HG03103 (cell line): Measurements from ENCODE around the gene PAK4.

Source experiments
- ATAC-seq: cut with Tn5 transposase; IDR thresholded peaks from one replicate; pipeline ENCODE4 v1.9.1; 2021; ENCODE audit warnings: low read depth; ENCODE audit not compliant: unreplicated experiment

Gene PAK4

DNA sequence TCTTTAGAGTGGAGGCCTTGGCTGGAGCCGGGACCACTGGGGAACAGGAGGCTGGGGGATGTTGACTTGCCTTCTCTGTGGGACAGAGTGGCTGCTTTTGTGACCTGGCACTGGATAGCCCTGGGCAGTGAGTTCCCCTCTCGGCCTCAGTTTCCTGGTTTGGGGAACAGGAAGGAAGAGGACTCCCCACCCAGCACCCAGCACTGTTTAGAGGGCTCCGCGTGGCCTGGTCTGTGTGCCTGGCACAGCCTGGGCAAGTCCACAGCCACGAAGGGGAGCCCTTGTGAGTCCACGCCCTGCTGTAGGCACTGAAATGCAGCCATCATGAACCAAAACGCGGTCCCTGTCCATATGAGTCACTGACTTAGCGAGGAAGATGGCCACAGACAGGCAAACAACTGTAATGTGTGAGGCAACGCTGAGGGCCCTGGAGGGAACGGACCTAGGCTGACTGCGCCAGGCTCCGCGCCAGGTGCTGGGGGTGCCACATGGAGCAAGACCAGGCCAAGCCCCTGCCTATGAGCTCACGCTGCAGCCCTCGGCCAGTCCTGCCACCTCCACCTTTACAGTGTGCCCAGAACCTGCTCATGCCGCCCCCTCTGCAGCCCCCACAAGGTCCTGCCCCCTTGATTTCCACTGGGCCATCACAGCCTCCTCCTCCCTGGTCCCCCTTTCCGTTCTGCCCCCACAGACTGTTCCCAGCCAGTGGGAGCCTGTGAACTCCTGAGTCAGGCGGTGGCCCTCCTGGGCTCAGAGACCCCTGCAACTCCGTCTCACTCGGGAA, 35.5 kb downstream of the PAK4 start:
- ATAC-seq = no peak

DNA sequence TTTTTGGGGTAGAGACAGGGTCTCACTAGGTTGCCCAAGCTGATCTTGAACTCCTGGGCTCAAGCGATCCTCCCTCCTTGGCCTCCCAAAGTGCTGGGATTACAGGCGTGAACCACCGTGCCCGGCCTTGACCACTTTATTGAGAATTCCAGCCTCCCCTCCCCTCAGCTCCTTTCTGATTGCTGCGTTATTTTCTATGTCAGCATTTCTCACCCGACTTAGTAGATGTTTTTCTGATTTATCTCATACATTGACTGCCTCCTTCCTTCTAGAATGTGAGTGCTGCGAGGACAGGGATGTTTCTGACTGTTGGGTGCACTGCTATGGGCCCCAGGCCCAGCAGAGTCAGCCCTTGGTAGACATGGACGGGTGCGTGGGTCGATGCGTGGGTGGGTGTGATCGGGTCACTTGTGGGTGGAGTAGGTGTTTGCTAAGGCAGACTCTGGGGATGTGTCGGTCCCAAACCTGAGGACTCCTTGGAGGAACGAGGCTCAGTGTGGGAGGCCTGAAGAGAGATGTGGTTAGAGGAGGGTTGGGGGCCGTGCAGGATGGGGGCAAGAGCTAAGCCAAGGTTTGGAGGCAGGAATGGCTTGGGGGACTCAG, 37.0 kb downstream of the PAK4 start:
- no peak for ATAC-seq

GRCh38 chr19:39163621-39164020, 38.0 kb downstream of the PAK4 start:
- ATAC-seq = no peak

DNA sequence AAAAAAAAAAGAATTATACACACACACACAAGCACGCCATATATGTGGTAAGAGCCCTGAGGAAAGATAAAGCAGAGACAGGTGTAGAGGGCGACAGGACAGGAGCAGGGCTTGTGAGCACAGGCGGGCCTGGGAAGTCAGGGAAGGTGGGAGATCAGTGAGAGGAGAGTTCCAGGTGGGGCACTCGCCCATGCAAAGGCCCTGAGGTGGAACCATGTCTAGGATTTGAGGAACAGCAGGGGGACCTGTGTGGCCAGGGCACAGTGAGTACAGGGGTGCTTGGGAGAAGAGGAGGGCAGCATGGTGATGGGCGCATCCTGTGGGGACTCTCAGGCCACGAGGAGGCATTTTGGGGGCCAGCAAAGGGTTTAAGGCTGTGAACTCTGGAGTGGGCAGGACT, 38.7 kb downstream of the PAK4 start:
- ATAC-seq = no peak

DNA sequence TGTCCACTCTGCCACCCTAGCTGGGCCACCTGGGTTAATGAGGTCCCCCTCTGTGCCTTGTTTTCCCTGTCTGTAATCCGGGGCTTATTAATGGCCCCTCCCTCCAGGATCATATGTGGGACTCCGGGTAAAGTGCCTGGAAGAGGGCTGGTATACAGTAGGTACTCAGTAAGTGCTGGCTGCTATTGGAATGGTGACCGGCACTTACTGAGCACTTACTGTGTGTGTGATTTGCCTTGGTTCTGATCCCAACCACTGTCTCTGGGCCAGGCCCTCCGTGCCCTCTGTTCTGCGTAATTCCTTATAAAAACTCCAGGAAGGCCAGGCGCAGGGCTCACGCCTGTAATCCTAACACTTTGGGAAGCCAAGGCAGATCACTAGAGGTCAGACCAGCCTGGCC, 40.3 kb downstream of the PAK4 start:
- ATAC-seq = no peak

DNA sequence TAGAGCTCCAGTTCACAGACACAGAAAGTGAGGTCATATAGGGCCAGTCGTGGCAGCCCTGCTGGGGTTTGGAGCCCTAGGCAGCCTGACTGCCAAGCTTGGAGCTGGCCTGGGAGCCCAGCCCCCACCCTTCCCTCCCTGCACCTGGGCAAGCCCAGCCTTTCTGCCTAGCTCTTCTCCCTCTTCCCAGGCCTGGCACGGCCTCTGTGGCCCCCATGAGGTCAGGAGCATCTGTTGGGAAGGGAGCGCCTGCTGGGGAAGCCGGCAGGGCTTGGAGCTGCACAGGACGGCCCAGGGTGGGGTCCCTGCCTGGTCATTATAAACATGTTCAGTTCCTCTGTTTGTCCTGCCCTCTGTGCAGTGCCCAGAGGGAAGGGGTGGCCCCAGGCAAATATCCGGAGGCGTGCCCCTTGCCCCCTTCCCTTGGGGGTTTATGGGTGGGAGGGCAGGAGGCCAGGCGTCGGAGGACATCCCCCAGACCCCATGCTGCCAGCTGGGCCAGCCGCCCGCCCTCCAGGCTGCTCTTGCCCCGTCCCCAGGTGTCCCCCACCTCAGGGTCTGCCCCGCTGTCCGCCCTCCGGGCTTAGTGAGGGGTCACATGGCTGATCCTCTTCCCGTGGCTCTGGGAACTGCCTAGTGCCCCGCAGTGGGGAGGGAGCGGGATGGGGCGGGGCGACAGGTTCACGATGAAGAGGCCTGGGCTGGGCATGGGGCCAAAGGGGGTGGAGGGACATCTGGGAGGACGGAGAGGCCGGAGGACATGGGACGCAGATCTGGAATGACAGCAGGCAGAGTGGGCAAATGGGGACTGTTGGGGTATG, 41.2 kb downstream of the PAK4 start:
- ATAC-seq = no peak

GRCh38 chr19:39167461-39168257, 42.1 kb downstream of the PAK4 start:
- no peak for ATAC-seq

DNA sequence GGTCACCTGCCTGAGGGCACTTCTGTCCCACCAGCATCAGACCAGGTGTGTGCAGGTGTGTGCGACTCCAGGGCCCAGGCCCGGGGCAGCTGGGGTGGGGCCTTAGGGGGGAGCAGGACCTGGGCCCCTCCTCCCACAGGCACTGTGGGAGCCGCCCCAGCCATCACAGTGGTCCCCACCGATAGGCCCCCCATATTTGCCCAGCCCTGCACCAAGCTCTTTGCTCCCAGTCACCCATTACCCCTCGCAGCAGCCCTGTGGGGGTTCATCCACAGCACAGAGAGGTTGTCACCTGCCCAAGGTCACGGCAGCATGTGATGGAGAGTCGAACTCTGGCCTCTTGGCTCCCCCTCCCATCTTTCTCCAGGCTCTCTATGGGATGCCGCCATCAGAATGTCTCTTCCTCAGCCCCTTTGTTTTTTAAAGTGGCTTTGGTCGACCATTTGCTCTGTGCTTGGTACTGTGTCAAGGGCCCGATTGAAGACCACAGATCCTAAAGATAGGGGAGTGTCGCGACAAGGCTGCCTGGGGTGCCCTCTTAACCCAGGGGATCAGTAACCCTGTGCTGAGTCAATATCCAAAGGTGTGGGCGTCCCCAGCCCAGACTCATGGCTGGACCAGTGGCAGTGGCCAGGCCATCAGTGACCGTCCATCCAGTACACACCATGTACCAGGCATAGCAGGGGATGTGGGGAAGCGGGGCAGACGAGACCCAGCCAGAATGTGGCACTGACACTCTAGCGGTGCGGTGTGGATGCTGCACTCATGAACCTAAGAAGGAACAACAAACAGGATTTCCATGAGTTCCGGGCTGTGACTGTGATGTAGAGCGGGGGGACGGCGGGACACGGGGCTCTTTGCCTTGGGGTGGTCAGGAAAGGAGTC, 42.9 kb downstream of the PAK4 start:
- ATAC-seq = no peak

GRCh38 chr19:39169143-39169810, 43.7 kb downstream of the PAK4 start:
- no peak for ATAC-seq

DNA sequence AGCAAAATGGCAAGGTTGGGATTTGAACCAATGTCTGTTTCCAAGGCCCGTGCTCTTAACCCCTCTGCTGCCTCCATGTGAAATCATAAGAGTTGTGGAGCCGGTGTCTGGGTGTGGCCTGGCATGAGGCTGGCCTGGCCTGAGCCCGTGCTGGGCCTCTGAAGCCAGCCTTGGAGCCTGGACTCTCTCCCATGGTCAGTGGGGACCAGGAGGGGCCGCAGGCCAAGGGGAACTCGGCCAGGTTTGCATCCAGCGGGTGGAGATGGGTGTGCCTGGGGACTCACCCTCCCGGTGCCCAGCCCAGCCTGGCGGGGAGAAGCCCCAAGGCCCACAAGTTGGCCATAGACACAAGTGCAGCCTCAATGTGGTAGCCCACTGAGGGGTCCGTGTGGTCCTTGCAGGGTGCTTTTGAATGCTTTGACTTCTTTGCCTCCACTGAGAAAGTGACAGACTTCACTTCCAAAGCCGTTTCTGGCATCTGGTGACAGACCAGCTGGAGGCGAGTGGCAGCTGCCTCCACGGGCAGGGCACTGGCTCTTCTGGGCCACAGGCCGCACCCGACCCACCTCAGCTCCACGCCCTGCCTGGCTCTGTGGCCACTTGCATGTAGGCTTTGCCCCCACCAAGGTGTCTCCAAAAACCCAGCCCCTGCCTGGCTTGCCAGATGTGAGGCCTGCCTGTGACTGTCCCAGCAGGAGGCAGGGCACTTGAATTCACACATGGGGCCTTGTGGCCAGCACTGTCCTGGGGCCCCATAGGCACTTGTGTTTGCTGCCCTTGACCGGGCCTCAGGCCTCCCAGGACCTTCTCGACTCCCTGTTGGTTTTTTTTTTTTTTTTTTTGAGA, 45.0 kb downstream of the PAK4 start:
- ATAC-seq = no peak

- no peak for ATAC-seq
These were observed 46.2 kb downstream of the PAK4 start for GRCh38 chr19:39171479-39172465.

DNA sequence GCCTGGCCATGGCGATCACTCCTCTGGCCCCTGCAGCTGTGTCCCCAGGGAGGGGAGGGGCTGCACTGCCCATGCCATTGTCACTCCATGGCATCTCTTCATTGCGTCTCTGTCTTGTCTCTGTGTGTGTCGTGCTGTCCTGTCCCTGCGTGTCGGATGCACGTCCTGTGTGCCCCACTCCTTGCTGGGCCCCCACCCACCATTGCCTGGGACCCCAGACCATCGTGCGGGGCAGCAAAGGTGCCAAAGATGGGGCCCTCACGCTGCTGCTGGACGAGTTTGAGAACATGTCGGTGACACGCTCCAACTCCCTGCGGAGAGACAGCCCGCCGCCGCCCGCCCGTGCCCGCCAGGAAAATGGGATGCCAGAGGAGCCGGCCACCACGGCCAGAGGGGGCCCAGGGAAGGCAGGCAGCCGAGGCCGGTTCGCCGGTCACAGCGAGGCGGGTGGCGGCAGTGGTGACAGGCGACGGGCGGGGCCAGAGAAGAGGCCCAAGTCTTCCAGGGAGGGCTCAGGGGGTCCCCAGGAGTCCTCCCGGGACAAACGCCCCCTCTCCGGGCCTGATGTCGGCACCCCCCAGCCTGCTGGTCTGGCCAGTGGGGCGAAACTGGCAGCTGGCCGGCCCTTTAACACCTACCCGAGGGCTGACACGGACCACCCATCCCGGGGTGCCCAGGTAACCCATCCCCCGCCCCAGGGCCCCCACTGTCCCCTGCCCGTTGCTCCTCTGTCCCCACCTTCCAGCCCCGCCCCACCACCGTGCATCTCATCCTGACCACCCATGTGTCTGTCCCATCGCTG, 47.3 kb downstream of the PAK4 start:
- no peak for ATAC-seq

- no peak for ATAC-seq
These were observed 48.0 kb downstream of the PAK4 start for GRCh38 chr19:39173502-39173991.

- ATAC-seq = no peak
These were observed 48.6 kb downstream of the PAK4 start for GRCh38 chr19:39174142-39174541.

- ATAC-seq = no peak
These were observed 49.3 kb downstream of the PAK4 start for GRCh38 chr19:39174558-39175544.
